NK-92 (cell line): Measurements from ENCODE around the gene PLPPR1.
"Not testable (repeated sequence)": the region's sequence is repeated elsewhere in the genome, so short reads cannot be mapped to it uniquely, and the experiment has no call there.

ENCODE experiments used
- DNase-seq: peaks from one replicate; lab custom pipeline; 2025; ENCODE audit not compliant: unreplicated experiment; lab: John Stamatoyannopoulos, UW

PLPPR1 gene

GRCh38 chr9:101274971-101275768, 246.6 kb downstream of the PLPPR1 start:
- DNase-seq = no peak

- DNase-seq = no peak
Observed at GRCh38 chr9:101275769-101276250, 247.3 kb downstream of the PLPPR1 start.

- not testable (repeated sequence) for DNase-seq
Observed at GRCh38 chr9:101291043-101291442, 262.5 kb downstream of the PLPPR1 start.

- no peak for DNase-seq
Observed at GRCh38 chr9:101299901-101300300, 271.4 kb downstream of the PLPPR1 start.

GRCh38 chr9:101307051-101307450, 278.5 kb downstream of the PLPPR1 start:
- DNase-seq = no peak

GRCh38 chr9:101307524-101308213, 279.1 kb downstream of the PLPPR1 start:
- no peak for DNase-seq

GRCh38 chr9:101309139-101309538, 280.6 kb downstream of the PLPPR1 start:
- DNase-seq = no peak

- DNase-seq = no peak
Observed at GRCh38 chr9:101311191-101311590, 282.7 kb downstream of the PLPPR1 start.

- DNase-seq = no peak
Observed at GRCh38 chr9:101311758-101312420, 283.4 kb downstream of the PLPPR1 start.

GRCh38 chr9:101312661-101313060, 284.1 kb downstream of the PLPPR1 start:
- DNase-seq = no peak

- no peak for DNase-seq
Observed at GRCh38 chr9:101315112-101315450, 286.6 kb downstream of the PLPPR1 start.

- DNase-seq = no peak
Observed at GRCh38 chr9:101317735-101318134, 289.2 kb downstream of the PLPPR1 start.

GRCh38 chr9:101323129-101323528, 294.6 kb downstream of the PLPPR1 start:
- DNase-seq = no peak

- DNase-seq = no peak
Observed at GRCh38 chr9:101324245-101324804, 295.8 kb downstream of the PLPPR1 start.

- DNase-seq = no peak
Observed at GRCh38 chr9:101325053-101325452, 296.5 kb downstream of the PLPPR1 start.

GRCh38 chr9:101326035-101326434, 297.5 kb downstream of the PLPPR1 start:
- no peak for DNase-seq

- DNase-seq = no peak
Observed at GRCh38 chr9:101326501-101326900, 298.0 kb downstream of the PLPPR1 start.

- DNase-seq = not testable (repeated sequence)
Observed at GRCh38 chr9:101327422-101327909, 298.9 kb downstream of the PLPPR1 start.

GRCh38 chr9:101332362-101332761, 303.8 kb downstream of the PLPPR1 start:
- no peak for DNase-seq

GRCh38 chr9:101333490-101333889, 305.0 kb downstream of the PLPPR1 start:
- no peak for DNase-seq

- DNase-seq = no peak
Observed at GRCh38 chr9:101333926-101334702, 305.6 kb downstream of the PLPPR1 start.
